ENCODE results near the gene FAM210B. TPM values are rescaled to one million over a fixed set of nuclear protein-coding genes. Genes with fewer than 3 reads are reported as not detected.
A peak's percentile ranks its signal among the peaks of the same experiment; 100 is the strongest.
"Not testable (repeated sequence)": the region's sequence is repeated elsewhere in the genome, so short reads cannot be mapped to it uniquely, and the experiment has no call there.

Gene FAM210B
- total RNA-seq, 1 experiment from 2014 or later = 110 TPM

DNA sequence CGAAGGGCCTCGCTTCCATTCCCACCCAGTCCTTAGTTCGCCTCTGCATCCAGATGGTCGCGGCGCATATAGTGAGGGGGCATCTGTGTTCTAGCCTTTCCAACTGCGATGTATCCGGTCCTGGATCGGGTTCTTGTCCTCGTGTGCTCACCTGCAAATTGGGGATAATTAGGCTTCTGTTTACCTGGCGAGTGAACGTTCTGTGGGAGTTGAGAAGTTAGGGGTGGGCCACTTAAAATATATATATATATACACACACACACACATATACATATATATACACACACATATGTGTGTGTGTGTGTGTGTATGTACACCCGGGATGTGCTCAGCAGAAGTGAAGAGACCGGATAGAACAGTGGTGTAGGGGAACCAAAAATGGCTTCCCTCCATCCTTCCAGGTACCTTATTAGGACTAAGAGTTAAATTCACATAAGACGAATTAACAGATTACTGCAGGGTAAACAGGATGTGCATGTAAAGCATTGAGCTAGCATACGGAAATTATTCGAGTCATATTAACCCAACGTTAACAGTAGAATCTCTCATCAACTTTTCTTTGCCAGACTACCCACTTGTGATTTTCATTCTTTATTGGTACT is 34.2 kb downstream of the FAM210B start:
- Histone ChIP-seq H3K27ac (peak overlapping the region; percentile 75), H3K36me3 (peaks cover 61% of the 10 kb centered on the region), H3K4me3 (peak overlapping the region; percentile 89), H3K9me3 (replicated peaks) (no peaks in the 10 kb centered on the region), H3K4me1 (peaks cover 17% of the 10 kb centered on the region), H3K27me3 (no peaks in the 10 kb centered on the region)
- DNase-seq = peak in 1 of 2 experiments; percentile 54

DNA sequence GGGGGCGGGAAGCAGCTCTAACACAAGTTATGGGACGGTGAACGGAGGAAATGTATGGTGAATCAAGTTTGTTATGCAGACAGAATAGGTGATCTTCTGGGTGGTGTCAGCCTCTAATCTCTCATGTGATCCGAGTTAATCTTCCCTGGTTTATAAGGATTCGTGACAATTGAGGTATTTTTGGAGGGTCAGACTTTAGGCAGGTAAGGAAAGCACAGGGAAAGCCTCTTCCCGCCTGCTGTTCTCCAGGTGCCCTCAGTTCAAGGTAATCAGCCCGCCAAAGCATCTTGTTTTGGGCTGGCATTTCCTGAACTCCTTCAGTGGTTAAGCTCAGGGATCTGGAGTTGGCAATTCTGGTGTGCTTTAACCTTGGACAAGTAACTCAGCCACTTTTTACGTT is 34.9 kb downstream of the FAM210B start:
- Histone ChIP-seq H3K27me3 (no peaks in the 10 kb centered on the region), H3K36me3 (peaks cover 61% of the 10 kb centered on the region), H3K27ac (no peak overlapping the region), H3K9me3 (replicated peaks) (no peaks in the 10 kb centered on the region), H3K4me1 (peaks cover 17% of the 10 kb centered on the region), H3K4me3 (peak overlapping the region; percentile 89)
- no peak for DNase-seq

- Histone ChIP-seq H3K27ac (no peak overlapping the region), H3K4me1 (peaks cover 17% of the 10 kb centered on the region), H3K27me3 (no peaks in the 10 kb centered on the region), H3K4me3 (no peak overlapping the region), H3K36me3 (peaks cover 61% of the 10 kb centered on the region), H3K9me3 (replicated peaks) (no peaks in the 10 kb centered on the region)
- DNase-seq = peak in 1 of 2 experiments; percentile 55
Observed at GRCh38 chr20:56395166-56395565, 36.4 kb downstream of the FAM210B start.

- no peaks in the 10 kb centered on the region for H3K9me3 ChIP-seq (replicated peaks)
- no peak overlapping the region for H3K4me3 ChIP-seq
- H3K36me3 ChIP-seq = peaks cover 95% of the 10 kb centered on the region
- no peaks in the 10 kb centered on the region for H3K4me1 ChIP-seq
- no peak overlapping the region for H3K27ac ChIP-seq
- DNase-seq = peak; percentile 77 to 96
- no peaks in the 10 kb centered on the region for H3K27me3 ChIP-seq
Observed at GRCh38 chr20:56400001-56400640, 41.3 kb downstream of the FAM210B start.

GRCh38 chr20:56403465-56403864 is 44.7 kb downstream of the FAM210B start:
- H3K9me3 ChIP-seq (replicated peaks) = no peaks in the 10 kb centered on the region
- DNase-seq = no peak
- no peaks in the 10 kb centered on the region for H3K27me3 ChIP-seq
- H3K36me3 ChIP-seq = peaks cover 96% of the 10 kb centered on the region
- no peak overlapping the region for H3K27ac ChIP-seq
- no peak overlapping the region for H3K4me3 ChIP-seq
- no peaks in the 10 kb centered on the region for H3K4me1 ChIP-seq

- not testable (repeated sequence) for H3K9me3 ChIP-seq (replicated peaks); H3K4me1 ChIP-seq; H3K27me3 ChIP-seq; H3K27ac ChIP-seq; H3K4me3 ChIP-seq; DNase-seq
- peaks cover 96% of the 10 kb centered on the region for H3K36me3 ChIP-seq
Observed at GRCh38 chr20:56405356-56405755, 46.6 kb downstream of the FAM210B start.

DNA sequence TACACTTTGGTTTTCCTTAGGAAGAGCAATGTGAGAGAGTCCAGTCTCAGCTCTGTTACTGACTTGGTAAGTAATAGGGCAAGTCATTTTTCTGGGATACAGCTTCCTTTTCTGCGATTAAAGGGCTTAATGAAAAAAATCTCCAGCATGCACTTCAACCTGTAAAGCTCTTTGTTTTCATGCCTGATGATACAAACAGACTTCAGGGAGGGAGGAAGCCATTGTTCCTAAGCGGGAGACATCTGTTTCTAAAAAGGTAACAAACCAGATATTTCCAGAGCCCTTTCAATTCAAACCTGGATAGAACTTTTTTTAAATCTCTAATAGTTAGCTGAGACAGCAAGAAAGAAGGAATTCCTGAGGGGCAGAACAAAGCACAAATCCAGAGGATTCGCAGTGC is 48.1 kb downstream of the FAM210B start:
- H3K27ac ChIP-seq = no peak overlapping the region
- H3K36me3 ChIP-seq = peaks cover 80% of the 10 kb centered on the region
- no peaks in the 10 kb centered on the region for H3K4me1 ChIP-seq
- H3K27me3 ChIP-seq = no peaks in the 10 kb centered on the region
- no peak for DNase-seq
- no peak overlapping the region for H3K4me3 ChIP-seq
- no peaks in the 10 kb centered on the region for H3K9me3 ChIP-seq (replicated peaks)

GRCh38 chr20:56409521-56409920 is 50.7 kb downstream of the FAM210B start:
- no peaks in the 10 kb centered on the region for H3K9me3 ChIP-seq (replicated peaks)
- H3K4me3 ChIP-seq = no peak overlapping the region
- no peaks in the 10 kb centered on the region for H3K4me1 ChIP-seq
- H3K36me3 ChIP-seq = peaks cover 60% of the 10 kb centered on the region
- no peaks in the 10 kb centered on the region for H3K27me3 ChIP-seq
- DNase-seq = no peak
- no peak overlapping the region for H3K27ac ChIP-seq

DNA sequence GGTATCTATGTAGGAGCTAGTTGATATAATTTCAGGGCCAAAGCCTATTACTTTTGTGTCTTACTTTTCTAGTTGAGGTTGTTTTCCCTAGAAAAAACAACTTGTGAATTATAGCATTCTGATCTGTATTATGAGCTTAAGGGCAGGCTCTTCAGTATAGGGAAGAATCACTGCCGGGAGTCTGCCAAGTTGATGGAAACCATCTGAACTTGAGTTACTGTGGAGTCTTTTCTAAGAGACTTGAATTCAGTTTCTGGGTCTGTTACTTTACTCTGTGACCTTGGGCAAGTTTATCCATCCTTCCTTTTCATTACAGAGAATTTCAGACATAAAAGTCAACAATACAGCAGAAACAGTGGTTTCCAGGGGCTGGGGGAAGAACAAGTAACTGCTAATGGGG is 51.2 kb downstream of the FAM210B start:
- DNase-seq = no peak
- no peaks in the 10 kb centered on the region for H3K27me3 ChIP-seq
- no peaks in the 10 kb centered on the region for H3K4me1 ChIP-seq
- H3K36me3 ChIP-seq = peaks cover 57% of the 10 kb centered on the region
- H3K27ac ChIP-seq = no peak overlapping the region
- no peaks in the 10 kb centered on the region for H3K9me3 ChIP-seq (replicated peaks)
- H3K4me3 ChIP-seq = no peak overlapping the region

GRCh38 chr20:56411287-56411686 is 52.5 kb downstream of the FAM210B start:
- H3K9me3 ChIP-seq (replicated peaks); H3K4me1 ChIP-seq; DNase-seq; H3K27ac ChIP-seq; H3K4me3 ChIP-seq; H3K27me3 ChIP-seq: not testable (repeated sequence)
- peaks cover 44% of the 10 kb centered on the region for H3K36me3 ChIP-seq

GRCh38 chr20:56411759-56412472 is 53.1 kb downstream of the FAM210B start, which contains the start of gene CASS4:
Gene CASS4, plus strand, starts transcription at chr20:56412260. Its CDS starts 199 bp downstream, at chr20:56412459.
- Histone ChIP-seq H3K4me1 (no peaks in the 10 kb centered on the region), H3K27me3 (no peaks in the 10 kb centered on the region), H3K9me3 (replicated peaks) (no peaks in the 10 kb centered on the region), H3K36me3 (peaks cover 41% of the 10 kb centered on the region), H3K4me3 (no peak within 1 kb of the TSS), H3K27ac (no peak within 1 kb of the TSS)
- no peak for DNase-seq

GRCh38 chr20:56412473-56412790 is 53.7 kb downstream of the FAM210B start:
- Histone ChIP-seq H3K36me3 (peaks cover 36% of the 10 kb centered on the region), H3K4me3 (no peak overlapping the region)

DNA sequence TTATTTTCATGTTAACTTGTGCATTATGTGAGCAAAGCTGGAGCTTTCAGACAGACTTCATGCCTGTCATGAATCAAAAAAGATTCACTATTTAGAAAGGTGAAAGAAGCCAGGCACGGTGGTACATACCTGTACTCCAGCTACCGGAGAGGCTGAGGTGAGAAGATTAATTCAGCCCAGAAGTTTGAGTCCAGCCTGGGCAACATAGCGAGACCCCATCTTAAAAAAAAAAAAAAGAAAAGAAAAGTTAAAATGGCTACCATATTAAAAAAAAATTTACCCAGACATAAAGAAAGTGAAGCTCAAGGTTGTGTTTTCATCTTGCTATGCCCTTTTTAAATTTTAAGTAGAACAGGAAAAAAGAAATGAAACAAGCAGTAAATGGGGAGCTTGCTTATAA is 54.2 kb downstream of the FAM210B start:
- Histone ChIP-seq H3K27ac (no peak overlapping the region), H3K9me3 (replicated peaks) (no peaks in the 10 kb centered on the region), H3K4me1 (no peaks in the 10 kb centered on the region), H3K27me3 (no peaks in the 10 kb centered on the region), H3K36me3 (peaks cover 31% of the 10 kb centered on the region), H3K4me3 (no peak overlapping the region)
- no peak for DNase-seq

More at GRCh38 chr20:56412473-56412790, 53.7 kb downstream of the FAM210B start:
- Histone ChIP-seq H3K27me3 (no peaks in the 10 kb centered on the region), H3K9me3 (replicated peaks) (no peaks in the 10 kb centered on the region), H3K27ac (no peak overlapping the region), H3K4me1 (no peaks in the 10 kb centered on the region)
- no peak for DNase-seq

- Histone ChIP-seq H3K36me3 (peaks cover 9% of the 10 kb centered on the region), H3K4me1 (no peaks in the 10 kb centered on the region), H3K27me3 (no peaks in the 10 kb centered on the region), H3K27ac (no peak overlapping the region), H3K4me3 (no peak overlapping the region), H3K9me3 (replicated peaks) (no peaks in the 10 kb centered on the region)
- no peak for DNase-seq
Observed at GRCh38 chr20:56414842-56415765, 56.3 kb downstream of the FAM210B start.
